Spleen (tissue), 11 donors: Measurements from ENCODE around the gene LYL1. TPM values are rescaled to one million over a fixed set of nuclear protein-coding genes. Genes with fewer than 3 reads are reported as not detected.

Source experiments
- DNase-seq: peaks from one replicate; pipeline ENCODE4 v3.0.0-alpha.2; 2020
- H3K27ac ChIP-seq, 8 donors: fragments of 200-600 bp; sonication (generic) in 7 of 8; 1 replicate in 4 of 8; 2 replicates in 4 of 8; pipeline versions ENCODE4 v1.5.0 to v1.8.0; 2016 to 2021; ENCODE audit warnings: inconsistent platforms in 4 of 8, mild to moderate bottlenecking in 4 of 8, moderate library complexity in 1 of 8
- H3K27me3 ChIP-seq, 7 donors: fragments of 200-600 bp; sonication (generic) in 6 of 7; replicated peaks in 1 of 7; 1 replicate in 4 of 7; 2 replicates in 3 of 7; pipeline versions ENCODE4 v1.5.0 to v1.8.0; 2016 to 2021; ENCODE audit warnings: inconsistent platforms in 3 of 7, mild to moderate bottlenecking in 1 of 7
- H3K36me3 ChIP-seq, 6 donors: fragments of 200-600 bp; sonication (generic) in 5 of 6; 1 replicate in 4 of 6; 2 replicates in 2 of 6; pipeline versions ENCODE4 v1.5.0 to v1.8.0; 2016 to 2021; ENCODE audit warnings: inconsistent platforms in 2 of 6
- H3K4me1 ChIP-seq, 6 donors: fragments of 200-600 bp; sonication (generic) in 5 of 6; 1 replicate in 3 of 6; 2 replicates in 3 of 6; pipeline versions ENCODE4 v1.5.0 to v1.8.0; 2016 to 2021; ENCODE audit warnings: inconsistent platforms in 3 of 6
- H3K4me3 ChIP-seq, 8 donors: fragments of 200-600 bp; sonication (generic) in 7 of 8; 1 replicate in 4 of 8; 2 replicates in 4 of 8; pipeline versions ENCODE4 v1.5.0 to v1.8.0; 2016 to 2021; ENCODE audit warnings: inconsistent platforms in 4 of 8, mild to moderate bottlenecking in 4 of 8, moderate library complexity in 2 of 8
- H3K9me3 ChIP-seq, 8 donors: fragments of 200-600 bp; sonication (generic) in 7 of 8; 1 replicate in 4 of 8; 2 replicates in 4 of 8; pipeline versions ENCODE4 v1.5.0 to v1.8.0; 2016 to 2021; ENCODE audit warnings: inconsistent platforms in 4 of 8
- POLR2A ChIP-seq, 3 donors: fragments of 450-650 bp; IDR thresholded peaks; one replicate each; pipeline ENCODE4 v1.5.1; 2017; ENCODE audit warnings: antibody characterized with exemption in 3 of 3, mild to moderate bottlenecking in 1 of 3
- POLR2AphosphoS5 ChIP-seq, 3 donors: sonication (generic); formaldehyde crosslinking; IDR thresholded peaks; one replicate each; pipeline ENCODE4 v1.5.1; 2017; ENCODE audit warnings: antibody characterized with exemption in 3 of 3
- whole genome bisulfite sequencing, 5 donors: extraction: QIAGEN DNeasy Blood & Tissue Kit in 3 of 5; methylation state at CpG; one replicate each; pipeline versions ENCODE4 v1.1.5 to v1.1.7; 2013 to 2018; 5-methylcytosine and 5-hydroxymethylcytosine counted together
- intact Hi-C: fragments of 100-400 bp; cut with DNase I; formaldehyde crosslinking; loops from one replicate; pipeline ENCODE4 v1.15.0; 2023; ENCODE audit warnings: low total_unique reads
- polyA plus RNA-seq, 3 donors: library from polyadenylated mRNA; stranded (reverse); fragments of 200-250 nt; gene quantifications; one replicate each; pipeline ENCODE4 v1.2.1, GENCODE V29; 2013
- total RNA-seq, 7 donors: library from RNA; depleted of rRNA in 3 of 7; stranded (reverse); fragments of >200 nt in 3 of 7; fragmentation: NEBNext Ultra II Directional in 4 of 7; extraction: Animal tissue kit (Norgen Biotek cat#: 25700) in 4 of 7; gene quantifications; one replicate each; pipeline versions ENCODE4 v1.1.0 to v1.2.1, GENCODE V29; 2016 to 2021
- TF ChIP-seq, protein P1 (sequence below), 11 experiments: fragments of 200-600 bp in 7 of 11; fragments of 450-650 bp in 4 of 11; sonication (generic) in 4 of 11; IDR thresholded peaks in 8 of 11; conservative IDR thresholded peaks in 3 of 11; 1 replicate in 7 of 11; 2 replicates in 4 of 11; pipeline versions ENCODE4 v1.4.0 to v1.8.0; 2016 to 2021; ENCODE audit warnings: antibody characterized with exemption in 11 of 11, inconsistent platforms in 4 of 11, mild to moderate bottlenecking in 1 of 11
- donor health status: healthy with polysubstance abuse.
- donor health status: DM: no; HTN: no; CAD: no; lungs with moderate emphysema.
- donor health status: DM: no; HTN: no; CAD: no.
- donor health status: Bipolar disorder and iron deficiency.
- donor health status: healthy.
- donor health status: DM: no; HTN: no; CAD: no.
- donor health status: DM: yes; HTN: yes; CAD: no.

Gene LYL1
- total and polyA plus RNA-seq, 10 donors: 35.5 to 86.9 (median 59.4) TPM

DNA sequence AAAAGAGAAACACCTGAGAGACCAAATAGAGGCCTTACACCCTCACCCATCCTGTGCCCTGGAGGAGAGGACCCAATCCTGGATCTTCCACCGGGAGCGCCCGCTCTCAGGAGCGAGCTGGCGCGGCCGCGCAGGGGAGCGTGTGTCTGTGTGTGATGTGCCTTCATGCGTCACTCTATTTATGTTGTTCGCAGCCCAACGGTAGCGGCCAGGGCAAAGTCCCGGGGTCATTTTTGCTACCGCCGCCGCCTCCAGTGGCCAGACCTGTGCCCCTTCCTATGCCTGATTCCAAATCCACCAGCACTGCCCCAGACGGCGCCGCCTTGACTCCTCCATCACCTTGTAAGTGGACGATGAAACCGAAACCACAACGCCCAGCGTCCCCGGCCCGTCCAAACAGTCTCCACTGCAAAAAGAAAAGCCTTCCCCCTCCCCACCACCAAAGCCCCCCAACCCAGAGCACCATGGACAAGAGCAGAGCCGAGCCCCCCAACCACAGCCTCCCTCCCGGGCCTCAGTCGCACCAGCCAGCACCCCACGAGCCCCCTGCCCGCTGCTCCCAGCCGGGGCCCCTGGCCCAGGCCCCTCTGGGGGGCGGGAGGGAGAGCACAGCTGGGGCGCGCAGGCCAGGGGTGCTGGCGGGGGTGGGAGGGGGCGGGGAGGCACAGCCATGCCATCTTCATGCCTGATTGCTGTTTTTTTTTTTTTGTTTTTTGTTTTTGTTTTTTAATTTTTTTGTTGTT lies 14.7 kb downstream of the LYL1 start:
- TF ChIP-seq, protein P1, sequence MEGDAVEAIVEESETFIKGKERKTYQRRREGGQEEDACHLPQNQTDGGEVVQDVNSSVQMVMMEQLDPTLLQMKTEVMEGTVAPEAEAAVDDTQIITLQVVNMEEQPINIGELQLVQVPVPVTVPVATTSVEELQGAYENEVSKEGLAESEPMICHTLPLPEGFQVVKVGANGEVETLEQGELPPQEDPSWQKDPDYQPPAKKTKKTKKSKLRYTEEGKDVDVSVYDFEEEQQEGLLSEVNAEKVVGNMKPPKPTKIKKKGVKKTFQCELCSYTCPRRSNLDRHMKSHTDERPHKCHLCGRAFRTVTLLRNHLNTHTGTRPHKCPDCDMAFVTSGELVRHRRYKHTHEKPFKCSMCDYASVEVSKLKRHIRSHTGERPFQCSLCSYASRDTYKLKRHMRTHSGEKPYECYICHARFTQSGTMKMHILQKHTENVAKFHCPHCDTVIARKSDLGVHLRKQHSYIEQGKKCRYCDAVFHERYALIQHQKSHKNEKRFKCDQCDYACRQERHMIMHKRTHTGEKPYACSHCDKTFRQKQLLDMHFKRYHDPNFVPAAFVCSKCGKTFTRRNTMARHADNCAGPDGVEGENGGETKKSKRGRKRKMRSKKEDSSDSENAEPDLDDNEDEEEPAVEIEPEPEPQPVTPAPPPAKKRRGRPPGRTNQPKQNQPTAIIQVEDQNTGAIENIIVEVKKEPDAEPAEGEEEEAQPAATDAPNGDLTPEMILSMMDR (IDR thresholded peaks at IDR 0.05 in 8 of 11, conservative IDR thresholded peaks at IDR 0.05 in 3 of 11): no peak
- TF ChIP-seq POLR2A (IDR thresholded peaks at IDR 0.05): no peak
- no peak for TF ChIP-seq POLR2AphosphoS5 (IDR thresholded peaks at IDR 0.05)
- Histone ChIP-seq H3K9me3 (no peaks in the 10 kb centered on the region), H3K27me3 (no peaks in the 10 kb centered on the region), H3K27ac (no peak overlapping the region), H3K36me3 (peaks cover 0 to 17% (median 0%) of the 10 kb centered on the region in 6 donors), H3K4me1 (peaks cover 0 to 12% (median 7%) of the 10 kb centered on the region in 6 donors), H3K4me3 (no peak overlapping the region)
- intact Hi-C loops: no loop called here
- DNase-seq: no peak
- 82 to 93% (median 88%) methylated on average over 37 of the region's 37 CpGs for WGBS, 5 donors

DNA sequence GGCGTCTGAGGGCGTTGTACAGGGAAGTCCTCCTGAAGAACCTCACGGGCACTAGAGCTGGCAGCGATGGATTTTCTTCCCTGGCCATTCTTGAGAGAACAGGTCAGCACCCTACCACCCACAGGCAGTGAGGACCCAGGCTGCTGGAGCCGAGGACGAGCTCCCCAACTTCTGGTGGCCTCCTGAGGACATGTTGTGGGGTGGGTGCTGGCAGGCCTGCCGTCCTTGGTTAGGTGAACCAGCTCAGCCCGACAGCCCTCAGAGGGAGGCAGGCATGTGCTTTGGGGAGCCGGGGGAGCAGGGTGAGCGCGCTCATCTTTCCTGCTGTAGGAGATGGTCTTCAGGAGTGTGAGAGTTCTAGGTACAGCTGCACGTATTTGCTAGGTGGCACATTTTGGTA lies 15.4 kb downstream of the LYL1 start:
- H3K27ac ChIP-seq: no peak overlapping the region
- H3K36me3 ChIP-seq: peaks cover 0 to 21% (median 0%) of the 10 kb centered on the region in 6 donors
- TF ChIP-seq, protein P1 (IDR thresholded peaks at IDR 0.05 in 8 of 11, conservative IDR thresholded peaks at IDR 0.05 in 3 of 11): no peak
- TF ChIP-seq POLR2A (IDR thresholded peaks at IDR 0.05) (no peak), POLR2AphosphoS5 (IDR thresholded peaks at IDR 0.05) (no peak)
- no peaks in the 10 kb centered on the region for H3K9me3 ChIP-seq
- WGBS, 5 donors: 91 to 94% (median 93%) methylated on average over 7 to 12 of the region's 12 CpGs
- no peak overlapping the region for H3K4me3 ChIP-seq
- intact Hi-C loops: no loop called here
- no peaks in the 10 kb centered on the region for H3K27me3 ChIP-seq
- no peak for DNase-seq
- H3K4me1 ChIP-seq: peaks cover 0 to 12% (median 7%) of the 10 kb centered on the region in 6 donors

DNA sequence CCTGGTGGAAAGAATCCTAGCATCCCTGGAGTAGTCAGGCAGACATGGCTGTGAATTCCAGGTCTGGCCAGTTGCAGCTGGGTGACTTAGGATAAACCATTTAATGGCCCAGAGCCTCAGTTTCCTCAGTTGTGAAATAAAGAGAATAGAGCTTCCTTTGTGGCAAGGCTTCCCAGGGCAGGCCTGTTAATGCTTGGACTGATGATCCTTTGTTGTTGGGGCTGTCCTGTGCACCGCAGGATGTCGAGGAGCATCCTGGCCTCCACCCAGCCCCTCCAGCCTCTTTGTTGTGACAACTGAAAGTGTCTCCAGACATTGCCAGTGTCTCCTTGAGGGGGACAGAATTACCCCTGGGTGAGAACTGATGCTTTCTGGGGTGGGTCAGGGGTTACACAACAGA lies 16.3 kb downstream of the LYL1 start:
- WGBS, 5 donors: 82 to 92% (median 86%) methylated on average over 2 of the region's 2 CpGs; no CpG with 5 or more reads in 1 of the 5 donors
- peaks cover 0 to 12% (median 7%) of the 10 kb centered on the region in 6 donors for H3K4me1 ChIP-seq
- TF ChIP-seq, protein P1 (IDR thresholded peaks at IDR 0.05 in 8 of 11, conservative IDR thresholded peaks at IDR 0.05 in 3 of 11): no peak
- no peak for TF ChIP-seq POLR2AphosphoS5 (IDR thresholded peaks at IDR 0.05)
- H3K27me3 ChIP-seq: no peaks in the 10 kb centered on the region
- H3K9me3 ChIP-seq: no peaks in the 10 kb centered on the region
- no peak overlapping the region for H3K27ac ChIP-seq
- no peak overlapping the region for H3K4me3 ChIP-seq
- intact Hi-C loops: no loop called here
- H3K36me3 ChIP-seq: peaks cover 0 to 21% (median 0%) of the 10 kb centered on the region in 6 donors
- no peak for DNase-seq

DNA sequence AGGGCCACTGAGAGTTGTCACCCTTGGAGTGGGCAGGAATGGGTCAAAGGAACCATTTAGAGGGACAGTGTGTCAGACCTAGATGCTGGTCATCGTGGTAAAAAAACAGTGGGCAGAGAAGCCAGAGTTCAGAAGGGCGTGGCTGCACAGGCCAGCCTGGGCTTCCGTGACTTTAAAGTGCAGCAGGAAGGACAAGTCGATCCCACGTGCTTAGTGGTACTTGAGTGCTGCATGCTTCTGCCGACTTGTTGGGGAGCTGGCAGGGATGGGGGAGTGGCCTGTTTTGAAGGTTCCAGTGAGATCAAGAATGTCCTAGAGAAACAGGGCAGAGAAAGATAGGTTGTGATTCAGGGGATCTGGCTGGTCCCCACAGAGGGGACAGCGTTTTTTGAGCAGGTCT lies 17.0 kb downstream of the LYL1 start:
- TF ChIP-seq, protein P1 (IDR thresholded peaks at IDR 0.05 in 8 of 11, conservative IDR thresholded peaks at IDR 0.05 in 3 of 11): no peak
- peak in 1 of 3 donors; percentile 48 for TF ChIP-seq POLR2AphosphoS5 (IDR thresholded peaks at IDR 0.05)
- peaks cover 0 to 12% (median 7%) of the 10 kb centered on the region in 6 donors for H3K4me1 ChIP-seq
- no peak for DNase-seq
- no peak overlapping the region for H3K4me3 ChIP-seq
- WGBS, 5 donors: 25 to 50% (median 35%) methylated on average over 7 of the region's 7 CpGs
- H3K27me3 ChIP-seq: no peaks in the 10 kb centered on the region
- H3K27ac ChIP-seq: no peak overlapping the region
- no peaks in the 10 kb centered on the region for H3K9me3 ChIP-seq
- H3K36me3 ChIP-seq: peaks cover 0 to 19% (median 0%) of the 10 kb centered on the region in 6 donors
- intact Hi-C loops: no loop called here
